Measurements from ENCODE around the gene OR2C3.

OR2C3 gene

GRCh38 chr1:247475793-247476192 is 60.4 kb downstream of the OR2C3 start:
- Histone ChIP-seq H3F3A (ENCODE audit: insufficient read depth, low read length) (no peaks in the 10 kb centered on the region), H3K9me2 (ENCODE audit: low read depth, low read length) (no peaks in the 10 kb centered on the region), H3K4me2 (ENCODE audit: low read length) (no peak overlapping the region), H3K9me3 (ENCODE audit: low read length) (no peaks in the 10 kb centered on the region), H3K79me2 (ENCODE audit: insufficient read depth, low read length) (no peaks in the 10 kb centered on the region), H3K27me3 (ENCODE audit: insufficient read depth, low read length) (no peaks in the 10 kb centered on the region), H3K4me3 (ENCODE audit: low read depth, low read length, poor library complexity, severe bottlenecking) (no peak overlapping the region), H3K36me3 (ENCODE audit: insufficient read depth, low read length) (no peaks in the 10 kb centered on the region), H4K20me1 (ENCODE audit: insufficient read depth, low read length) (no peaks in the 10 kb centered on the region), H3K27ac (ENCODE audit: low read depth, low read length, poor library complexity, severe bottlenecking) (no peak overlapping the region), H2AFZ (ENCODE audit: low read length) (no peak overlapping the region), H3K9ac (ENCODE audit: low read length) (no peak overlapping the region), H3K4me1 (ENCODE audit: insufficient read depth, low read length, severe bottlenecking) (no peaks in the 10 kb centered on the region)
- TF ChIP-seq CTCF (IDR thresholded peaks at IDR 0.05; ENCODE audit: low read length) (no peak), EZH2 (IDR thresholded peaks at IDR 0.05; ENCODE audit: borderline replicate concordance, low read length) (no peak)
